Suprapubic skin (tissue), 4 donors: ENCODE data around the gene TMEM181. TPM values are rescaled to one million over a fixed set of nuclear protein-coding genes. Genes with fewer than 3 reads are reported as not detected.
A peak's percentile ranks its signal among the peaks of the same experiment; 100 is the strongest.
"Not testable (repeated sequence)": the region's sequence is repeated elsewhere in the genome, so short reads cannot be mapped to it uniquely, and the experiment has no call there.

Source experiments
- DNase-seq, 2 donors: peaks; one replicate each; pipeline ENCODE4 v3.0.0-alpha.2; 2019; ENCODE audit warnings: low spot score in 2 of 2
- H3K27ac ChIP-seq: fragments of 200-600 bp; sonication (generic); one replicate; pipeline ENCODE4 v1.5.1; 2019
- H3K27me3 ChIP-seq: fragments of 200-600 bp; sonication (generic); one replicate; pipeline ENCODE4 v1.5.1; 2019
- H3K36me3 ChIP-seq: fragments of 200-600 bp; sonication (generic); one replicate; pipeline ENCODE4 v1.5.1; 2019
- H3K4me1 ChIP-seq: fragments of 200-600 bp; sonication (generic); one replicate; pipeline ENCODE4 v1.5.1; 2019
- H3K4me3 ChIP-seq: fragments of 200-600 bp; sonication (generic); one replicate; pipeline ENCODE4 v1.5.1; 2019; ENCODE audit warnings: mild to moderate bottlenecking
- H3K9me3 ChIP-seq: fragments of 200-600 bp; sonication (generic); one replicate; pipeline ENCODE4 v1.5.1; 2019
- EP300 ChIP-seq: sonication (generic); formaldehyde crosslinking; IDR thresholded peaks from one replicate; pipeline ENCODE4 v1.6.1; 2017; ENCODE audit warnings: antibody characterized with exemption
- POLR2A ChIP-seq, 2 donors: fragments of 450-650 bp; IDR thresholded peaks; one replicate each; pipeline ENCODE4 v1.6.1; 2017; ENCODE audit warnings: antibody characterized with exemption in 2 of 2, mild to moderate bottlenecking in 2 of 2, moderate library complexity in 2 of 2
- POLR2AphosphoS5 ChIP-seq, 3 donors: sonication (generic); formaldehyde crosslinking; IDR thresholded peaks; one replicate each; pipeline ENCODE4 v1.6.1; 2017; ENCODE audit warnings: antibody characterized with exemption in 3 of 3
- WGBS: methylation state at CpG from one replicate; pipeline ENCODE4 v1.1.5; 2018; 5-methylcytosine and 5-hydroxymethylcytosine counted together
- total RNA-seq, 4 donors: library from RNA; depleted of rRNA; stranded (reverse); fragments of >200 nt; gene quantifications; one replicate each; pipeline ENCODE4 v1.1.0, GENCODE V29; 2016
- TF ChIP-seq, protein P1 (sequence below), 2 donors: fragments of 200-600 bp in 1 of 2; fragments of 450-650 bp in 1 of 2; sonication (generic) in 1 of 2; IDR thresholded peaks; one replicate each; pipeline ENCODE4 v1.5.1; 2016 to 2019; ENCODE audit warnings: antibody characterized with exemption in 2 of 2, mild to moderate bottlenecking in 1 of 2, moderate library complexity in 1 of 2

The TMEM181 gene
- total RNA-seq, 4 donors from 2014 or later, result 17.5 to 24.7 (median 21.7) TPM

DNA sequence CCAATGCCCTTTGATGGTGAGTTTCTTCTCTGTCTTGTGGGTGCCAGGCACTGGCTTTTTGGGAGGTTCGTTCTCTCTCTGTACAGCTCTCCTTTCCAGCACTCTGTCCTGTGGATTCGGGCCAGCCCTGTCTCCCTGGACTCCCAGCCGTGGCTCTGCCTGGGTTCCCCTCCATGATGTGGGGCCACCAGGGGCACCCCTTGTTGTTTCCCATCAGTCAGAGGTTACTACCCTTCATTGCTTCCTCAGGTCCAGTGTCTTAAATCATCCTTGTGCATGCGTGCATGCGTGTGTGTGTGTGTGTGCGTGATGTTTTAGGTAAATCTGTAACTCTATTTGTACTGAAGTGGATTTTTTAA is 44.1 kb downstream of the TMEM181 start:
- Histone ChIP-seq H3K36me3 (peaks cover 59% of the 10 kb centered on the region), H3K9me3 (no peaks in the 10 kb centered on the region), H3K27me3 (no peaks in the 10 kb centered on the region), H3K4me3 (no peak overlapping the region), H3K4me1 (no peaks in the 10 kb centered on the region), H3K27ac (no peak overlapping the region)
- DNase-seq, result no peak
- TF ChIP-seq, protein P1, sequence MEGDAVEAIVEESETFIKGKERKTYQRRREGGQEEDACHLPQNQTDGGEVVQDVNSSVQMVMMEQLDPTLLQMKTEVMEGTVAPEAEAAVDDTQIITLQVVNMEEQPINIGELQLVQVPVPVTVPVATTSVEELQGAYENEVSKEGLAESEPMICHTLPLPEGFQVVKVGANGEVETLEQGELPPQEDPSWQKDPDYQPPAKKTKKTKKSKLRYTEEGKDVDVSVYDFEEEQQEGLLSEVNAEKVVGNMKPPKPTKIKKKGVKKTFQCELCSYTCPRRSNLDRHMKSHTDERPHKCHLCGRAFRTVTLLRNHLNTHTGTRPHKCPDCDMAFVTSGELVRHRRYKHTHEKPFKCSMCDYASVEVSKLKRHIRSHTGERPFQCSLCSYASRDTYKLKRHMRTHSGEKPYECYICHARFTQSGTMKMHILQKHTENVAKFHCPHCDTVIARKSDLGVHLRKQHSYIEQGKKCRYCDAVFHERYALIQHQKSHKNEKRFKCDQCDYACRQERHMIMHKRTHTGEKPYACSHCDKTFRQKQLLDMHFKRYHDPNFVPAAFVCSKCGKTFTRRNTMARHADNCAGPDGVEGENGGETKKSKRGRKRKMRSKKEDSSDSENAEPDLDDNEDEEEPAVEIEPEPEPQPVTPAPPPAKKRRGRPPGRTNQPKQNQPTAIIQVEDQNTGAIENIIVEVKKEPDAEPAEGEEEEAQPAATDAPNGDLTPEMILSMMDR (IDR thresholded peaks at IDR 0.05), result no peak
- TF ChIP-seq POLR2AphosphoS5 (IDR thresholded peaks at IDR 0.05), result no peak
- TF ChIP-seq EP300, result no peak
- TF ChIP-seq POLR2A (IDR thresholded peaks at IDR 0.05), result no peak
- WGBS, result 88% methylated on average over 6 of the region's 6 CpGs

DNA sequence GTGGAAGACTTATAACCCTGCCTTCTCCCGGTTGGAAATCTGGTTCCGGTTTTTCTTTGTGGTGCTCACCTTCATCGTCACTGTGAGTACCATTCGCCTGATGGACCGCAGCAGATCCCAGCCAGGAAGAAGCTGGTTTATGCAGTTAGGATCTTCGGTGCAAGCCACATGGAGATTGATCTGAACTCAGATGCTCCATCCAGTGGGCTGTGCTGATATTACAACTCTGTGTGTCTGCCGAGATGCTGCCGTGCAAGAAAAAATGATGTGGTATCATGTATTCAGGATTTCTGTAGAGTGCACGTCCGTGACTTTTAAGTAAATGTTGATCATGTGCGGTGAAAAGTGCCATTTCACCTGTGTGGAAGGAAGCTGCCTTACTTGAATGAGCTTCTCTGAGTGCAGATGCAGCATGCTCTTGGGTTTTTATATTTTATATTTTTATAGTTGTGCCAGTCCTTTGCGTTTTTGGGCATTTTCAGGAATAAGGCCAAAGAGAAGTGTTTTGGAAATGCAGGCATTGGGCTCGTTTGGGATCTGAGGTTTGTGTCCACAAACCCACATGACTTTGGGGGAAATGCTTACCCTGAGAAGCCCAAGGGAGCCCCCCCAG is 45.5 kb downstream of the TMEM181 start:
- H3K36me3 ChIP-seq, result peaks cover 59% of the 10 kb centered on the region
- H3K27me3 ChIP-seq, result no peaks in the 10 kb centered on the region
- H3K4me3 ChIP-seq, result no peak overlapping the region
- 42% methylated on average over 13 of the region's 13 CpGs for WGBS
- no peak overlapping the region for H3K27ac ChIP-seq
- DNase-seq, result no peak
- TF ChIP-seq POLR2A (IDR thresholded peaks at IDR 0.05), result no peak
- TF ChIP-seq, protein P1 (IDR thresholded peaks at IDR 0.05), result peak; percentile 69 to 81
- no peaks in the 10 kb centered on the region for H3K9me3 ChIP-seq
- no peaks in the 10 kb centered on the region for H3K4me1 ChIP-seq

DNA sequence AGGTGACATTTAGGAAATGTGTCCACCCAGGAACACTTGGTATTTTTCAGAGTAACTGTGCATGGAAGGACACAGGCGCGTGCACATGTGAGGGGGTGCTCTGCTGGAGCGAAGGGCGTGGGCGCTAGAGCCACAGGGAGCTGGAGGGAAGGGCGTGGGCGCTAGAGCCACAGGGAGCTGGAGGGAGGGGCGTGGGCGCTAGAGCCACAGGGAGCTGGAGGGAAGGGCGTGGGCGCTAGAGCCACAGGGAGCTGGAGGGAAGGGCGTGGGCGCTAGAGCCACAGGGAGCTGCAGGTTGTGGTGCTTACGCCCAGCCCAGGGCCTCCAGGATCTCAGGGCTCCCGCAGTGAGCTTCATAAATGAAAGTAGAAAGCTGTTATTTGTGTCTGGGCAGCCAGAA is 46.1 kb downstream of the TMEM181 start:
- not testable (repeated sequence) for H3K4me3 ChIP-seq, H3K27me3 ChIP-seq, H3K4me1 ChIP-seq, DNase-seq, H3K27ac ChIP-seq, H3K9me3 ChIP-seq
- 93% methylated on average over 15 of the region's 15 CpGs for WGBS
- peaks cover 61% of the 10 kb centered on the region for H3K36me3 ChIP-seq

DNA sequence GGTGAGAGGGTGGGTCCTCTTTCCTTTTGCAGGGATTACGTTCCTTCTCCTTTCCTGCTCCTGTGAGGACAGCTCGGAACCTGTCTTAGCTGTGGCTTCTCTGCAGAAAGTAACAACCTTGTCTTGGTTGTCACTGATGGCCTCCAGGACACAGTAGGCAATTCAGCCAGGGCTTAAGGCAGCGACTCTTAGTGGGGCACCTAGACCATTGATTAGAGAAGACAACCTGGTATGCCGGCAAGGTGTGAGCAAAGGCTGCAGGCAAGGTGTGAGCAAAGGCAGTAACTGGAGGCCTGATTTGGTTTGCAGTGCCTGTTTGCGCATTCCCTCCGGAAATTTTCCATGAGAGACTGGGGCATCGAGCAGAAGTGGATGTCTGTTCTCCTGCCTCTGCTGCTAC is 47.0 kb downstream of the TMEM181 start:
- H3K27ac ChIP-seq, result no peak overlapping the region
- no peaks in the 10 kb centered on the region for H3K4me1 ChIP-seq
- 98% methylated on average over 7 of the region's 7 CpGs for WGBS
- no peaks in the 10 kb centered on the region for H3K9me3 ChIP-seq
- H3K36me3 ChIP-seq, result peaks cover 64% of the 10 kb centered on the region
- TF ChIP-seq POLR2A (IDR thresholded peaks at IDR 0.05) (no peak), EP300 (no peak)
- TF ChIP-seq, protein P1 (IDR thresholded peaks at IDR 0.05), result no peak
- no peak overlapping the region for H3K4me3 ChIP-seq
- DNase-seq, result no peak
- H3K27me3 ChIP-seq, result no peaks in the 10 kb centered on the region

DNA sequence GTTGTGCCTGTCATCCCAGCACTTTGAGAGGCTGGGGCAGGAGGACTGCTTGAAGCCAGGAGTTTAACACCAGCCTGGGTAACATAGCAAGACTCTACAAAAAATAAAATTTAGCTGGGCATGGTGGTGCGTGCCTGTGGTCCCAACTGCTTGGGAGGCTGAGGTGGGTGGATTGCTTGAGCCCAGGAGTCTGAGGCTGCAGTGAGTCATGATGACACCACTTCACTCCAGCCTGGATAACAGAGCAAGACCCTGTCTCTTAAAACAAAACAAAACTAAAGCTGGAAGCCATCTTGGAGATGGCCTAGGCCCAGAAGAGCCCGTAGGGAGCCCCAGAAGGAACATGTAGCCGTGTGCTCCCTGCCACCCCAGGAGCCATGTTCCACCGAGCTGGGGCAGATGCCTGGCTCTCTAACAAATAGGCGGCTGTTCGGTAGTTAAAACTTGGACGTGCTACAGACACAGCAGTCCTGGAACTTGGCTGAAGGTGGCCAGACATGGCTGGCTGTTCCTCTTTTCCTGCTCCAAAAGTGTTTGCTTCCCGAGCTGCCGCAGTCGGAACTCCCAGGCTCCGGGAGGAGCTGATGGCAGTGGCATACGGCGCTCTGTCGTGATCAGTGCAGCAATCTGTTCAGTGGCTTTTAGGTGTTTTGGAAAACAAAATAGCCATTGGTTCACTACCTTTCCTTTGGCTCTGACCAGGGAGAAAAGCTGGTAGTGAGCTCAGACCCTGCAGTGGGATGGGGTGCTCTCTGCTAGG is 47.7 kb downstream of the TMEM181 start:
- Histone ChIP-seq H3K27ac (no peak overlapping the region), H3K4me1 (no peaks in the 10 kb centered on the region), H3K36me3 (peaks cover 68% of the 10 kb centered on the region), H3K27me3 (no peaks in the 10 kb centered on the region), H3K4me3 (no peak overlapping the region), H3K9me3 (no peaks in the 10 kb centered on the region)
- no peak for DNase-seq
- 84% methylated on average over 12 of the region's 14 CpGs for WGBS
- no peak for TF ChIP-seq POLR2AphosphoS5 (IDR thresholded peaks at IDR 0.05)
- TF ChIP-seq, protein P1 (IDR thresholded peaks at IDR 0.05), result no peak
- TF ChIP-seq EP300, result no peak
- TF ChIP-seq POLR2A (IDR thresholded peaks at IDR 0.05), result no peak
